NCI-H2196 treated with DMSO at 0.1 percent for 48 hours (cell line): ENCODE data around the gene DESI1.
"Not testable (repeated sequence)": the region's sequence is repeated elsewhere in the genome, so short reads cannot be mapped to it uniquely, and the experiment has no call there.

Experiments
- DNase-seq: peaks from one replicate; lab custom pipeline; 2025; ENCODE audit not compliant: unreplicated experiment; lab: John Stamatoyannopoulos, UW

Gene DESI1

GRCh38 chr22:41620589-41621098 is at the start of gene DESI1:
DESI1 (minus strand) TSS chr22:41621043; CDS start chr22:41620839, 204 bp downstream.
- no peak for DNase-seq

GRCh38 chr22:41668971-41669911 is 48.4 kb upstream of the DESI1 start:
- no peak for DNase-seq

GRCh38 chr22:41664951-41665350 is 44.1 kb upstream of the DESI1 start:
- no peak for DNase-seq

GRCh38 chr22:41664490-41664889 is 43.6 kb upstream of the DESI1 start:
- no peak for DNase-seq

GRCh38 chr22:41663594-41663993 is 42.8 kb upstream of the DESI1 start:
- DNase-seq = not testable (repeated sequence)

GRCh38 chr22:41661713-41662112 is 40.9 kb upstream of the DESI1 start:
- no peak for DNase-seq

- DNase-seq = no peak
Observed at GRCh38 chr22:41661088-41661487, 40.2 kb upstream of the DESI1 start.

- peak; percentile 42 for DNase-seq
Observed at GRCh38 chr22:41660416-41660815, 39.6 kb upstream of the DESI1 start.

GRCh38 chr22:41659941-41660340 is 39.1 kb upstream of the DESI1 start:
- no peak for DNase-seq

GRCh38 chr22:41658869-41659268 is 38.0 kb upstream of the DESI1 start:
- no peak for DNase-seq

GRCh38 chr22:41657709-41658108 is 36.9 kb upstream of the DESI1 start:
- no peak for DNase-seq

- DNase-seq = no peak
Observed at GRCh38 chr22:41656556-41656955, 35.7 kb upstream of the DESI1 start.

- no peak for DNase-seq
Observed at GRCh38 chr22:41654322-41654721, 33.5 kb upstream of the DESI1 start.

- DNase-seq = no peak
Observed at GRCh38 chr22:41650821-41651220, 30.0 kb upstream of the DESI1 start.

- no peak for DNase-seq
Observed at GRCh38 chr22:41650229-41650628, 29.4 kb upstream of the DESI1 start.

- DNase-seq = no peak
Observed at GRCh38 chr22:41648432-41648831, 27.6 kb upstream of the DESI1 start.

- DNase-seq = no peak
Observed at GRCh38 chr22:41647771-41648170, 26.9 kb upstream of the DESI1 start.

GRCh38 chr22:41642331-41643110 is 21.7 kb upstream of the DESI1 start:
- DNase-seq = no peak

GRCh38 chr22:41641854-41642253 is 21.0 kb upstream of the DESI1 start:
- DNase-seq = no peak

GRCh38 chr22:41638748-41639147 is 17.9 kb upstream of the DESI1 start:
- DNase-seq = no peak

GRCh38 chr22:41638124-41638523 is 17.3 kb upstream of the DESI1 start:
- DNase-seq = no peak

- DNase-seq = not testable (repeated sequence)
Observed at GRCh38 chr22:41637623-41638022, 16.8 kb upstream of the DESI1 start.
